K562 (cell line): ENCODE measurements around the gene FCRLA. TPM values are rescaled to one million over a fixed set of nuclear protein-coding genes. Genes with fewer than 3 reads are reported as not detected.

Experiments
- BRD4 ChIP-seq: fragments of 200-600 bp; sonication (generic); IDR thresholded peaks from 2 replicates; pipeline ENCODE4 v1.6.1; 2017; ENCODE audit warnings: inconsistent platforms
- CTBP1 ChIP-seq: fragments of 450-650 bp; IDR thresholded peaks from 2 replicates; pipeline ENCODE4 v1.6.1; 2016; ENCODE audit warnings: borderline replicate concordance
- CXXC5 ChIP-seq: fragments of 250-450 bp; sonication (Bioruptor Pico); IDR thresholded peaks from 2 replicates; pipeline ENCODE4 v1.8.0; 2022; ENCODE audit warnings: inconsistent platforms, mild to moderate bottlenecking, moderate library complexity
- E2F3 ChIP-seq: fragments of 250-450 bp; sonication (Bioruptor Pico); IDR thresholded peaks from 2 replicates; pipeline ENCODE4 v1.4.0; 2020; ENCODE audit warnings: mild to moderate bottlenecking
- GATAD2A ChIP-seq: fragments of 450-650 bp; IDR thresholded peaks from 2 replicates; pipeline ENCODE4 v1.6.1; 2017
- HDAC1 ChIP-seq, 2 experiments: fragments of 450-650 bp; IDR thresholded peaks; 2 replicates each; pipeline ENCODE4 v1.6.1; 2016 to 2017; ENCODE audit warnings: inconsistent platforms in 1 of 2, mild to moderate bottlenecking in 1 of 2, moderate library complexity in 1 of 2
- HES1 ChIP-seq: fragments of 450-650 bp; IDR thresholded peaks from 2 replicates; pipeline ENCODE4 v1.6.1; 2016; ENCODE audit warnings: low read depth, mild to moderate bottlenecking, moderate library complexity
- HNRNPH1 ChIP-seq: fragments of 200-400 bp; formaldehyde crosslinking; optimal IDR thresholded peaks from 2 replicates; pipeline ENCODE3; 2017; ENCODE audit warnings: low read depth, mild to moderate bottlenecking, low read length, moderate library complexity
- KDM1A ChIP-seq, 2 experiments: fragments of 450-650 bp; IDR thresholded peaks; 2 replicates each; pipeline ENCODE4 v1.6.1; 2016; ENCODE audit warnings: mild to moderate bottlenecking in 2 of 2
- KLF13 ChIP-seq: fragments of 450-650 bp; IDR thresholded peaks from 2 replicates; pipeline ENCODE4 v1.6.1; 2016; ENCODE audit warnings: missing genetic modification characterization, low read depth, mild to moderate bottlenecking, missing compliant biosample characterization, moderate library complexity, borderline replicate concordance
- MBD2 ChIP-seq: sonication (generic); IDR thresholded peaks from 2 replicates; pipeline ENCODE4 v1.6.1; 2016; ENCODE audit warnings: low read depth, borderline replicate concordance
- MNT ChIP-seq, 2 experiments: fragments of 450-650 bp; conservative IDR thresholded peaks; 2 replicates each; pipeline ENCODE4 v1.6.1; 2017; ENCODE audit warnings: mild to moderate bottlenecking in 2 of 2, moderate library complexity in 2 of 2
- NFE2 ChIP-seq: IDR thresholded peaks from 2 replicates; pipeline ENCODE4 v1.6.1; 2014; ENCODE audit warnings: antibody characterized with exemption, low read depth
- POLR2A ChIP-seq: fragments of 450-650 bp; conservative IDR thresholded peaks from 2 replicates; pipeline ENCODE4 v1.6.1; 2016
- RBFOX2 ChIP-seq: fragments of 200-400 bp; formaldehyde crosslinking; IDR thresholded peaks from 2 replicates; pipeline ENCODE4 v1.6.1; 2017; ENCODE audit warnings: low read depth, mild to moderate bottlenecking, low read length, moderate library complexity
- SNRNP70 ChIP-seq: fragments of 200-400 bp; formaldehyde crosslinking; optimal IDR thresholded peaks from 2 replicates; pipeline ENCODE3; 2017; ENCODE audit warnings: low read depth, low read length
- SUPT5H ChIP-seq: fragments of 450-650 bp; IDR thresholded peaks from 2 replicates; pipeline ENCODE4 v1.6.1; 2016
- VEZF1 ChIP-seq: fragments of 200-800 bp; sonication (Bioruptor generic); IDR thresholded peaks from 2 replicates; pipeline ENCODE4 v1.6.1; 2017; ENCODE audit warnings: missing genetic modification characterization, missing compliant biosample characterization
- ZBED1 ChIP-seq: IDR thresholded peaks from 2 replicates; pipeline ENCODE4 v1.6.1; 2014
- ZFX ChIP-seq: sonication (generic); formaldehyde crosslinking; IDR thresholded peaks from 2 replicates; pipeline ENCODE4 v1.8.0; 2022; ENCODE audit warnings: mild to moderate bottlenecking, missing genetic modification reagents, moderate library complexity
- ZNF280A ChIP-seq: fragments of 450-650 bp; IDR thresholded peaks from 2 replicates; pipeline ENCODE4 v1.6.1; 2018; ENCODE audit warnings: mild to moderate bottlenecking, low read depth; ENCODE audit not compliant: partially characterized antibody
- ZNF644 ChIP-seq: fragments of 200-800 bp; sonication (Bioruptor generic); IDR thresholded peaks from 2 replicates; pipeline ENCODE4 v1.6.1; 2016; ENCODE audit warnings: low read depth, missing genetic modification characterization, missing compliant biosample characterization
- polyA plus RNA-seq, 8 experiments: library from polyadenylated mRNA; depleted of rRNA in 4 of 8; stranded (reverse) in 5 of 8; unstranded in 3 of 8; fragments of >200 nt; fragmentation: Nextera tagmentation in 2 of 8; fragmentation: Illumina TruSeq in 1 of 8; extraction: Ambion mirVana in 2 of 8; extraction: Trizol in 1 of 8; gene quantifications; 2 replicates each; pipeline versions ENCODE4 v1.2.1 to v1.2.3, GENCODE V29; 2011 to 2014; ENCODE audit warnings: inconsistent platforms in 1 of 8, missing spikeins in 1 of 8
- total RNA-seq, 7 experiments: library from RNA; depleted of rRNA in 6 of 7; stranded (reverse); fragments of >200 nt in 6 of 7; fragmentation: Illumina TruSeq in 2 of 7; extraction: Trizol in 2 of 7; gene quantifications; 2 replicates each; pipeline versions ENCODE4 v1.2.1 to v1.2.3, GENCODE V29; 2011 to 2021; ENCODE audit warnings: low replicate concordance in 1 of 7

The FCRLA gene
- total and polyA plus RNA-seq, 9 of the 15 experiments (the other 6 are each of a cell fraction or from before 2014, with no cell fraction given) = 0.09 to 0.84 (median 0.44) TPM

- TF ChIP-seq ZNF280A (no peak), RBFOX2 (peak; percentile 41; the same call in 1 of the 2 replicates), POLR2A (0 out of 2 replicates have a peak, but pooled peaks have one; percentile 45), CTBP1 (peak; percentile 96; the same call in 1 of the 2 replicates), KLF13 (tag) (no peak), HES1 (no peak), ZFX (CRISPR knock-in tag) (no peak), BRD4 (peak; percentile 21; the same call in 1 of the 2 replicates), NFE2 (peak; percentile 95), E2F3 (no peak), SUPT5H (0 out of 2 replicates have a peak, but pooled peaks have one; percentile 30), HNRNPH1 (no peak), MBD2 (0 out of 2 replicates have a peak, but pooled peaks have one; percentile 38), CXXC5 (CRISPR knock-in tag) (peak; percentile 57), ZNF644 (tag) (0 out of 2 replicates have a peak, but pooled peaks have one; percentile 24), MNT (conservative IDR thresholded peaks at IDR 0.05) (peak in 1 of 2 experiments; percentile 36; a peak in 1 of 4 replicates), KDM1A (IDR thresholded peaks at IDR 0.05) (peak; percentile 78 to 79), ZBED1 (no peak), SNRNP70 (no peak), HDAC1 (IDR thresholded peaks at IDR 0.05) (peak in 1 of 2 experiments; percentile 84; a peak in 2 of 4 replicates), VEZF1 (CRISPR knock-in tag) (peak; percentile 61), GATAD2A (0 out of 2 replicates have a peak, but pooled peaks have one; percentile 51)
These were observed 14.8 kb downstream of the FCRLA start (continued) for GRCh38 chr1:161721738-161722343.
